ENCODE data around the gene HOXD8.

HOXD8 gene

DNA sequence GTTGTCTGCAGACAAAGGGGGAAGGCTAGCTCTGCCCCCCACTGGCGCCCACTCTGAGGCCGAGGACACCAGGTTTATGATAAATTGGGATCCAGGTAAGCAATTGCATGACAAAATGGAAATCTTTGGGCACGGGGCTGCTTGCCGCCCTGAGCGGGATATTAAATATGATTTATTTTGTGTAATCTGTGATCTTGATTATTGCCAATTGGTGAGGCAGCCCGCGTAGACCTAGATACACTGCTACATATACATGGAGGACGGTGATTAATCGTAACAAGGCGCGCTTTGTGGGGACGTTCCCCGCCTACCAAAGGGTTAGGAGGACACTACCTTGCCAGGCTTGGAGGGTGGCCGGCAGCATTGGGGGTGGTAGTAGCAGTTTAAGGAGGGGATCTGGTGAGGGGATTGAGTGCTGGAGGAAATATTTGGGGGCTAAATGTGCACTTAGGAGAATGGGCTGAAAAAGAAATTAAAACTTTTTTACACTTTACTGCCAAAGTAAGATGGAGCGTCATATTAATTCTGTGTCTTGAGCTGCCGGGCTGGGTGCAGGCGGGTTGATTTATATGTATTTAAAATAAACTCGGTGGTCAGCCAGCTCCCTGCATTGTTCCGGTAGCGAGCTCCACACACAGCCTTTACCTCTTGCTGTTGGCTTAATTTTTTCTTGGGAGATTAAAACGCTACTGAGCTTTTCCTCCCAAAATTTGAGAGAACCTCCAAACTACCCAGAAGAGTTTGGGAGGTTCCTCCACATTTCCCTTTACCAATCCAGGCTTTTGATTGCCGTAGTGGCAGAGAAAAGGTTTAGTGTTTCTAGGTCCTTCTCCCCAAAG, 31.7 kb downstream of the HOXD8 start:
- DNase-seq = no peak

DNA sequence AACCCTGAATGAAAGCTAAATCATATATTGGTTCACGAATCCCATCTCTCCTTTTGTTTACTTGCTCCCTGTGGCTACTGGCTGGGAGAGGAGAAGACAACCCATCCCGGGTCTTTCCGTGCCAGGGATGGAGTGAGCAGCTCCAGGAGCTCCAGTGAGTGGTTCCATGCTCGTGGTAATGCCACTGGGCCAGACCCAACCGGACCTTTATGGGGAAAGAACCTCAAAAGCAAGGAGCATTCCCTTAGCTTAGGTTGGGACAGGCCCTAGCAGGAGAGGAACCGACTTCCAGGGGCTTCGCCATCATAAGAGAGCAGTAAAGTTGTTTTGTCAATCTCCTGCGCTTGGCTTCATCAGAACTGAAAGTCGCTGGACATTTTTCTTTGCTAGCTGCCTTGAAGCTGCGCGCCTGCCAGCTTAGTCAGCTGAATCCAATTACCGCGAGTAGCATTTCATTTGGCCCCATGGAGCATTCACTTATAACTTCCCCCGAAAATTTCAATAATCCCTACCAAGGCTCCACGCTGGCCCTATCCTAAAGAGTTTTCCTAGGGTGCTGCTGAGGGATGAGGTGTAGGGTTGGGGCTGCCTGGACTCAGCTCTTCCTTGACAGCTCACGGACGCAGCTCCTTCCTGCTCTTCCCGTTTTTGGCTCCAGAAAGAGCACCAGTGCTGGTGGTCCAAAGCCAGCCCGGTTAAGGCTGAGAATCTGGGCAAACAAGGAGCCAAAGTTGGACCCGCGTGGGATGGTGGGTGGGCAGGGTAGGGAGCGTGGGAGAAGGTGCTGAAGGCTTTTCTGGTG, 32.5 kb downstream of the HOXD8 start:
- peak; percentile 84 for DNase-seq

DNA sequence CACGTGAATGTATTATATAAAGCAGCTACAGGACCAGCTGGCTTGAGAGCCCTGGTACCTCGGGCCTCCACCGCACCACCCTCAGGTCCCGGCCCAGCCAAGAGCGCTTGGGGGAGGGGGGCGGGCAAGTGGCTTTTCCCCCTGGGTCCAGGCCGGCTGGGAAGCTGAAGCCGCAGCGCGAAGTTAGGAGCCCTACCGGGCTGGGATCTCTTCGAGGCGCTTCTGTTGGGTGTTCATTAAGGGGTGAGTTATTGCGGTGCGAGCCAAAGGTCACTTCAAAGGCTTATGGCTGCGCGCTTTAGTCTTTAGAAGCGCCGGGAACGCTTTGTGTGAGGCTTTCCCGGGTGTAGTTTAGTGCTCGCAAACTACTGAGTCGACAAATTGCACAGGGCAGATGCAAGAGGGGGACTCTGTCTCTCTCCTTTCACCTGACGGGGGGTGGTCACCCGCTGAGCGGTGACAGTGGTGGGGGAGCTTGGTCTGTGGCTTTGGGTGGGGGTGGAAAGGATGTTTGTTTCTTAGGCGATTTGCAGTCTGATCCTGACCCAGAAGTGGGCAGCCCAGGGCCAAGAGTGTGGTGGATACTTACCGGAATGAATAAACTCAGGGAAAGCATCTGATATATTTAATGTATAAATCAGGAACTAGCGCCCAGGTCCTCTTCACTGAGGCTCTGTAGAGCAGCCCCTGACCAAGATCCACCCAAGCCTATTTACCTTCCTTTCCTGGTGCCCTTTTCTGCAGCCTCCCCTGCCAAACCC, 33.6 kb downstream of the HOXD8 start:
- no peak for DNase-seq

DNA sequence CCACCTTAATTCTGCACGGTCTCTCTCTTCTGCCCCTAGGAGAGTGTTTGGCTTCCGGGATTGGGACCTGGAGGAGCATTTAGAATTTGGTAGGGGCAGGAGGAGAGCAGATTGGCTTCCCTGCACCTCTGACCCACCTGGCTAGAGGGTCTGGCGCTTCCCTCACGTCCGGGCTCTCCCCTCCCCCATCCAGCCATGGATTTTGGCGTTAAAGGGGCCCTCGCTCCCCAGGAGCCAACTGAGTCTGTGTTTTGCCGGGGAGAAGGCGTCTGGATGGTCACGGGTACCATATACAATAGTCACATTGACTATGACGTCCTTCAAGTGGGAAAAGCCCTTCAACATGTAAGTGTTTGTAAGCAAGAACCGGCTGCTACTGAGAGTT, 34.2 kb downstream of the HOXD8 start:
- no peak for DNase-seq

DNA sequence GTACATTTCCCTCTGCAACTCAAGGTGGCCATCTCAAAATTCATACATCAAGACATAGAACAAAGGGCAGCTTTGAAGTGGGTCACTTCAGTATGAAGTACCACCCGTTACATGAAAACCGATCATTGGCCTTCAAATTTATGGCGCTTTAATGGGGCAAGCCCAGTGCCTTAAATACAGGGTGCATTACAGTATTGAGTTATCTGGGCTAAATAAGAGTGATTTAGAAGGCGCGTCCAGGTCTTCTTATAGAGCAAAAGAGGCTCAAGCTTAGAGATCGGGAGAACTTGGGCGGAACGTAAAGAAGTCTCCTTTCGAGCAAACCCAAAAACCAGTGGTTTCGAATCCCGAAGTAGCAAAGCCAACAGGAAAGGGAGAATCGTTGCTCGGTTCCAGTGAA, 34.7 kb downstream of the HOXD8 start:
- no peak for DNase-seq

DNA sequence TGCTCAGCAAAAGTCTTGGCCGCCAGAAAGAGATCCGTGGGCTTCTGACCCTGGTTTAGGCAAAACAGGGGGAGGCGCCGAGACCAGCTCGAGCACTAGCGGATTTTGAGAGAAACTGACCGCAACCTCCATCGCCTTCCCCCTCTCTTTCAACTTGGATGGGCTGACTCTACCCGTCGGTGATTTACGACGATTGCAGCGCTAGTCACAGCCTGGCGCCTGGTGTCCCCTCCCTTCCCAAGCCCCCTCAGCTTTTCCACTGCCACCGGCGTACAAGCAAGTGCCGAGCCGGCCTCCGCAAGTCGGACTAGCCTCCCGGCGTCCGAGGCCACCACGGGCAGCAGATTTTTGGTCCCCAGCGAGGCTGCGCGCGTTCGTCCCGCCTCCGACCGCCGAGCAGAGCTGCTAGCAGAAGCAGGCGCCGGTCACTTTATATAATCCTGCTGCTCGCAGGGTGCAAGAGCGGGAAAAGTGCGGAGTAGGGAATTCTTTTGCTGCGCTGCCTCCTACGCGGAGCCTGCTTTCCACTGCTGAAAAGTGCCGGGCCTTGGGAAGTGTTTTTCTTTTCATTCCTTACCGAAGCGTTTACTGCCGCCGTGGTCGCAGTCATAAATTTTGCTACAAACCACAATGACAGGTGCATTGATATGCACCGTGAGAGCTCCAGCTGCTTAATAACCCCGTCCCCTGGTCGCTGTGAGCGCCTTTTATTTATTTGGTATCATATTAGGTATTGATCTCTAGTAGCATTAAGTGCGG, 35.3 kb downstream of the HOXD8 start:
- DNase-seq = no peak

DNA sequence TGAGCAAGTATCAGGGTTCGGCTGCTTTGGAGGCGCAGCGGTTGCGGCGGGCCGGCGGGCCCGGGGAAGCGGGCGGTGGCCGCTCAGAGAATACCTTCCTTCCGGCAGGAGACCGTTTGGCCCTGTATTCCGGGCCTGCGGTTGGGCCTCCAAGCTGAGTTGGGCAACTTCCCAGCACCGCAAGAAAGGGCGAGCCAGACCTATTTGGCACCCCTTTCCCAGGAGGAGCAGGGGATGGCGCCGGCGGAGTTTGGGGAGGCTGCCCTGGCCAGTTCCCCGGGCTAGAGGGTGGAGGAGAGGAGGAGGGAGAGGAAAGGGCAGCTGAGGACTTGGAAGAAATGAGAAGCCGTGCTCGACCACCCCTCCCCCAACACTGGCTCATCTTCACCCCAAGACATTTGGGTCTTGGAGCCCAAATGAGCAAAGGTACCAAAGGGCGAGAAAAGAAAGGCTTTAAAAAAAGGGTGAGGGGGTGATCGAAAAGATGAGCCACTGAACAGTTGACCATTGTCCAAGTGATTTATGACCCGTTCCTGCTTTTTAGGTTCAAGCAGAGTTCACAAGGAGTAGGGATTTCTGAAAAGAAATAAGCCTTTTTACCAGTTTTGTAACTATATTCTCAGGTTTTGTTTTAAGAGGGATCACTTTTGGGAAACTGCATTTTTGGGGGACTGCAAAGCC, 36.0 kb downstream of the HOXD8 start:
- DNase-seq = no peak

DNA sequence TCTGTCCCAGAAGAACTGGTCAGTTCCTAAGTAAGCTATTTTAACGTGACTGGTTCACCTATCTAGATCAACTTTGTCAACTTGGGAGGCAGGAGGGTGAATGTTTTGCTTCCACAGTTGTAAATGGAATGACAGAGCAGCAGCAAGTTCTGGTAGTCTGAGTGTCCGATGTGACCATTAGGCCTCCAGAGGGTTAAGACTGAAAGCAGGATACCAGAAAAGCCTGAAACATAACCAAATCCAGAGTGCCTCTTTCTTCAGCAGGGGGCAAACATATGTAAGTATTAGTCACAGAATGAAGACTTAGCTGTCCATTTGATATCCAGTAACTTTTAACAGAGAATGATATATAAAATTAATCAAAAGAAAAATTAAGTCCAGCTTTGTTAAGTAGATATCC, 36.8 kb downstream of the HOXD8 start:
- DNase-seq = no peak

DNA sequence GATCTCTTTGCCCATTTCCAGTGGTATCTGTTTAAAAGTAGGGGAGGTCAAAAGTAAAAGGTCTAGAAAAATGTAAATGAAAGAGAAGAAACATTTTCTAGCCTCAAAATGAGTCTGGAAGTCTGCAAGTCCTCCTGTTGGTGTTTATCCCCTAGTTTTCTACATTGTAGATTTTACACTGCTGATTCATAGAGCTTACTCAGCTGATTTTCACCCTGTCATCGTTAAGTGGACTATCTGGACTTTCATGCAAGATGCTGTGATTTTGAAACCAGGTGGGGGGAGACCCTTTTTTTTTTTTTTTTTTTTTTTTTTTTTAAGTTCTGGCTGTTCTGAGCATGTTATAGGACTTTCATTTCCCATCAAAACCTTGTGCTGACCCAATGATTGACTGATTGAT, 37.9 kb downstream of the HOXD8 start:
- DNase-seq = no peak

DNA sequence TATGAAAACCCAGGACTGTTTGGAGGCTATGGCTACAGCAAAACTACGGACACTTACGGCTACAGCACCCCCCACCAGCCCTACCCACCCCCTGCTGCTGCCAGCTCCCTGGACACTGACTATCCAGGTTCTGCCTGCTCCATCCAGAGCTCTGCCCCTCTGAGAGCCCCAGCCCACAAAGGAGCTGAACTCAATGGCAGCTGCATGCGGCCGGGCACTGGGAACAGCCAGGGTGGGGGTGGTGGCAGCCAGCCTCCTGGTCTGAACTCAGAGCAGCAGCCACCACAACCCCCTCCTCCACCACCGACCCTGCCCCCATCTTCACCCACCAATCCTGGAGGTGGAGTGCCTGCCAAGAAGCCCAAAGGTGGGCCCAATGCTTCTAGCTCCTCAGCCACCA, 39.7 kb downstream of the HOXD8 start:
- DNase-seq = no peak

DNA sequence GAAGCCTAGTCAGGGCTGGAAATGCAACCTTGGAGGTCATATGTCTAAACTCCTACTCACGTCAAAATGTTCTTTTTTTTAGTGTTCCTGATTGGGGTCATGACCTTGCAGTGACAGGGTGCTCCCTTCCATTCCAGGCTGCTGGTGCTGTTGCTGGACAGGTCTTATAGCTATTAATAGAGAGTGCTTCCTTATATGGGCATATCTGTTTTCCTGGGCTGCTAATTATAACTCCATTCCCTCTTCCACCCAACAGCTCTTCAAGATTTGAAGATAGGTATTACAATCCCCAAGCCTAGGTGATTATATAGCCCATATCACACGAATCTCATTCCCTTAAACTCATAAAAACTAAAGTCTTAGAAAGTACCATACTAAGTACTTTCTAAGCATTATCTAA, 40.2 kb downstream of the HOXD8 start:
- DNase-seq = no peak

DNA sequence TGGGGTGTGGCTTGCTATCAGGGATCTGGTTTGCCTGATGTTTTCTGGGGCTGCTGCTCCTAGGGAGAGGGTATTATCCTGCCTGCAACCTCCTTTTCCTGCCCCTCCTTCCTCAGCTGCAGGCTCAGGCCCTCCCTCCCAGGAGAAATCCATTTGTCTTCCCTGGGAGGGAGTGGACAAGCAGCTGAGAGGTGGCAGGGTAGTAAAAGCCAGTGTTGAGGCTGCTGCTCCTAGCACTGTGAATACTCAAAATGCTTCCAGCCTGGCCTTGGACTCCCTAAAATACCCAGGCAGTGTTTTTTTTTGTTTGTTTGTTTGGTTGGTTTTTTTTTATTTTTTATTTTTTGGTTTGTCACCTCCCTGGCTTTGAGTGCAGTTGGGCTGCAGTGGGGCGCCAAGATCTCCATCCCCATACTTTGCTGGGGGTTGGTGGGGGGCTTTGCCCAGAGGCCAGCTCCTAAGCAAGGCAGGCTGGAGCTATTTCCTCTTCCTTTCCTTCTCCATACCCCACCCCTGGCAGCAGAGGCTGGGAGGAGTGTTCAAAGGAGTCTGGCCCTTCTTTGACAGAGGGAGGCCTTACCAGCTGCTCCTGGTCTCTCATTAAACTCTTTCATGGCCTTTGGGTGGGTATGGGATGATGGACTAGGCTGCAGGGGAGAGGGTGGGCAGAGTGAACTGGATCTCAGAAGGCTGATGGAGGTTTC, 41.2 kb downstream of the HOXD8 start:
- no peak for DNase-seq

DNA sequence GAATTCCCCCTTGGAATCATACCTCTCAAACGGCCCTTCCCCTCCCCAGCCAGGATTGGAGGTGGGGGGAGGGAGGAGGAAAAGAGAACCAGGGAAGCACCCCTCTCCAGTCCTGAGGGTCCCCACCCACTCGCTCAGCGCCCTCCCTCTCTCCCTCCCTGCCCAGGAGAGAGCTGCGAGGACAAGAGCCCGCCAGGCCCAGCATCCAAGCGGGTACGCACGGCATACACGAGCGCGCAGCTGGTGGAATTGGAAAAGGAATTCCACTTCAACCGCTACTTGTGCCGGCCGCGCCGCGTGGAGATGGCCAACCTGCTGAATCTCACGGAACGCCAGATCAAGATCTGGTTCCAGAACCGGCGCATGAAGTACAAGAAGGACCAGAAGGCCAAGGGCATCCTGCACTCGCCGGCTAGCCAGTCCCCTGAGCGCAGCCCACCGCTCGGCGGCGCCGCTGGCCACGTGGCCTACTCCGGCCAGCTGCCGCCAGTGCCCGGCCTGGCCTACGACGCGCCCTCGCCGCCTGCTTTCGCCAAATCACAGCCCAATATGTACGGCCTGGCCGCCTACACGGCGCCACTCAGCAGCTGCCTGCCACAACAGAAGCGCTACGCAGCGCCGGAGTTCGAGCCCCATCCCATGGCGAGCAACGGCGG, 42.0 kb downstream of the HOXD8 start:
- no peak for DNase-seq

DNA sequence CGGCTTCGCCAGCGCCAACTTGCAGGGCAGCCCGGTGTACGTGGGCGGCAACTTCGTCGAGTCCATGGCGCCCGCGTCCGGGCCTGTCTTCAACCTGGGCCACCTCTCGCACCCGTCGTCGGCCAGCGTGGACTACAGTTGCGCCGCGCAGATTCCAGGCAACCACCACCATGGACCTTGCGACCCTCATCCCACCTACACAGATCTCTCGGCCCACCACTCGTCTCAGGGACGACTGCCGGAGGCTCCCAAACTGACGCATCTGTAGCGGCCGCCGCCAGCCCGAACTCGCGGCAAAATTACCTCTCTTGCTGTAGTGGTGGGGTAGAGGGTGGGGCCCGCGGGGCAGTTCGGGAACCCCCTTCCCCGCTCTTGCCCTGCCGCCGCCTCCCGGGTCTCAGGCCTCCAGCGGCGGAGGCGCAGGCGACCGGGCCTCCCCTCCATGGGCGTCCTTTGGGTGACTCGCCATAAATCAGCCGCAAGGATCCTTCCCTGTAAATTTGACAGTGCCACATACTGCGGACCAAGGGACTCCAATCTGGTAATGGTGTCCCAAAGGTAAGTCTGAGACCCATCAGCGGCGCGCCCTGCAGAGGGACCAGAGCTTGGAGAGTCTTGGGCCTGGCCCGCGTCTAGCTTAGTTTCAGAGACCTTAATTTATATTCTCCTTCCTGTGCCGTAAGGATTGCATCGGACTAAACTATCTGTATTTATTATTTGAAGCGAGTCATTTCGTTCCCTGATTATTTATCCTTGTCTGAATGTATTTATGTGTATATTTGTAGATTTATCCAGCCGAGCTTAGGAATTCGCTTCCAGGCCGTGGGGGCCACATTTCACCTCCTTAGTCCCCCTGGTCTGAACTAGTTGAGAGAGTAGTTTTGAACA, 42.7 kb downstream of the HOXD8 start:
- no peak for DNase-seq

DNA sequence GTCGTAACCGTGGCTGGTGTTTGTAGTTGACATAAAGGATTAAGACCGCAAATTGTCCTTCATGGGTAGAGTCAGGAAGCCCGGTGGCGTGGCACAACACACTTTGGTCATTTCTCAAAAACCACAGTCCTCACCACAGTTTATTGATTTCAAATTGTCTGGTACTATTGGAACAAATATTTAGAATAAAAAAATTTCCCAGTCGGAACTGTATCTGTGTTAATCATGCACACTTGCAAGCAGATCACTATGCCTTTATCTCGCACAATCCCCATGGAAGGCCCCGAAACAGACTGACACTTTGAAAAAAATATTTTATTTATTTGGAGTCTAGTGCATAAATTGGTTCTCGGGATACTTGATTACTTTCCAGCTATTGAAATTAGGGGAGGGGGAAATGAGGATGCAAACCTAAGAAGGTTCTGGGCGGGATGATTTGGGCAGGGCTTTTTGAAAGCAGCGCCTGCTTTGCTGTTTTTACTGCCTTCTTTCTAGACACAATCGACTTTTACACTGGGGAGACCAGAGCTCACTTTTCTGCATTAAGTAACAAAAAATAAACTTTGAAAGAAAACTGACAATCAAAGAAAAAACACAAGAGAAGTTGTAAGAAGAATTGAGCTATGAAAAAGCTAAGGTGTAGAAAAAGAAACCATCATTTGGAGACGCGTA, 43.5 kb downstream of the HOXD8 start:
- DNase-seq = no peak

DNA sequence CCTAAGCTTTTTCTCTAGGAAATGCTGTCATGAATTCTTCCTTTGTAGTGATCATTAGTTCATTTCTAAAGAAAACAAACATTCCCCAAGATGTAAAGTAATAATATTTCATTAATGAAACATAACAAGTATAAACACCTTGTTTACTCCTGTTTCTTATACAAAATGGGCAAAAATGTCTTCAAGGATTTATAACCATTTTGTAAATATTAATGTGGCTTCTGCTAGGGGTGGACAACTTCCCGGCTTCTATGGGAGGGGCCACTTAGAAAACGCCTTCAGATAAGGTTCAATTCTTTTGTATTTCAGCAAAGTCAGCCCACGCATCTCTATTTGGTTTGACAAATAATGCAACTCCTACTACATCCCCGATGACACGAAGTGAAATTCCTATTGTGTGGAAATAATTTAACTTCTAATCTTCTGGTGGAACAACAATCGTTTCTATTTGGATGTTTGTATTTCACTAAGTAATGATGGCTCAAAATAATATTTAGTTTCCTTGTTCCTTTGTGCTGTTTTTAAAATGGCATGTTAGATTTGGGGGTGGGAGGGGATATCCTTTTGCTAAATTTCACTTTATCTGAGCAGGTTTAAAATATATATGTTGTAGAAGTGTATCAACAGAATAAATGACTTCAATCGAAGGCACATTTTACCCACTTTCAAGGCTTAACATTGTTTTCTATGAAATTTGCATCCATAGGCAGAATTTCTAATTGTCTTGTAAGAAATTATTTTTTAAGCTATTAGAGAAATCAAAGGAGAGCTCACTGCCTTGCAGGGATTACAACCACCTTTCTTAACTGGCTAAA, 44.3 kb downstream of the HOXD8 start:
- DNase-seq = no peak

DNA sequence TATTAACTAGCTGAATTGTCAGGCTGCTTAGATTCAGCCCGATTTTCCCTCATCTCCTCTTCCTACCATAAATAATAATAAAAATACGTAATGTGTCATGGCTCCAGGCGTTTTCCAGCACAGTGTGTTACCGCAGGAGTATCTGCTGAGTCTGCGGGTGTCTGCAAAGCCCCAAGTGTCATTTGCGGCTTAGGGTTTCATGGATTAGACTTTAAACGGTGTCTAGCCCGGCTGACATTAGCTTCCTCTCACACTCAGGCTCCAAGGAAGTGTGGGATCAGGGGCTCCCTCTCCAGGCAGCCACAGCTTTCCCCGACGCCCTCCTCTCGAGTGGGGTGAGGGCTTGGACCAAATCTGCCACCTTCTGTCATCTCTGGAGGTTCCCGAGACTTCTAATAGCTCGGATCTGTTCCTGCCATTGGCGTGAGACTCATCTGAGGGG, 44.9 kb downstream of the HOXD8 start:
- no peak for DNase-seq

Measured in fibroblast of skin of back (primary cell).